Right lobe of liver (tissue), 4 donors: ENCODE data around the gene IGF1R.

Experiments used
- POLR2A ChIP-seq: fragments of 450-650 bp; IDR thresholded peaks from one replicate; pipeline ENCODE4 v1.6.1; 2017; ENCODE audit warnings: antibody characterized with exemption, mild to moderate bottlenecking
- TF ChIP-seq, protein P1 (sequence below), 4 donors: fragments of 200-600 bp in 3 of 4; fragments of 450-650 bp in 1 of 4; IDR thresholded peaks; one replicate each; pipeline versions ENCODE4 v1.5.1 to v1.8.0; 2016 to 2022; ENCODE audit warnings: antibody characterized with exemption in 4 of 4, mild to moderate bottlenecking in 2 of 4
- donor health status: DM: no; HTN: no; CAD: no.
- donor health status: DM: no; HTN: no; CAD: no.
- donor health status: DM: no; HTN: yes; CAD: no.

DNA sequence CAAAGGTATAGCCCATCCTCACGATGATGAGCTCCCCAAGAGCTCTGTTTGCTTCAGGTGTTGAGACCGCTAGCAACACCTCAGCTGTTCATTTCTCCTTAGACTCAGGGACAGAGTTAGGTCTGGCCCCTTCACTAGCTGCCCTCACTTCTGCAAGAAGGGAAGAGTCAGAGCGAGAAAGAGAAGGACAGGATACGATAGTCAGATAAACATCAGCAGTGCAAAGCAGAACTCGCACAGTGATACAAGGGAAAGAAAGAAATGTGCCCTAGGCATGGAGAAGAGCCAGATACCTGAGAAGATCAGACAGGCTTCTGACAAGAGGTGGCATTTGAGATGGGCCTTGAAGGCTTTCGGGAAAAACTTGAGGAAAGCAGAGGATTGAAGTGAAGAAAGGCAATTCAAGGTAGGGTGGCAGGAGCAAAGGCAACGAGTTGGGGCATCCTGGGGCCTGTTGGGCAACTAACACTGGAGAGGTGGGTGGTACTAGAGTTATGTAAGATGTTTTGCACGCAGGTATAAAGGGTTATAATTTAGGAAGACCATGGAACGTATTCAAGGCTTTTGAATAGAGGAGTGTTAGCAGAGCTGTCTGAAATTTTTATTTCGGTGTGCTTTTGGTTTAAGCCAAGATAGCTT lies 253.2 kb downstream of the IGF1R start:
- TF ChIP-seq POLR2A: no peak
- TF ChIP-seq, protein P1, sequence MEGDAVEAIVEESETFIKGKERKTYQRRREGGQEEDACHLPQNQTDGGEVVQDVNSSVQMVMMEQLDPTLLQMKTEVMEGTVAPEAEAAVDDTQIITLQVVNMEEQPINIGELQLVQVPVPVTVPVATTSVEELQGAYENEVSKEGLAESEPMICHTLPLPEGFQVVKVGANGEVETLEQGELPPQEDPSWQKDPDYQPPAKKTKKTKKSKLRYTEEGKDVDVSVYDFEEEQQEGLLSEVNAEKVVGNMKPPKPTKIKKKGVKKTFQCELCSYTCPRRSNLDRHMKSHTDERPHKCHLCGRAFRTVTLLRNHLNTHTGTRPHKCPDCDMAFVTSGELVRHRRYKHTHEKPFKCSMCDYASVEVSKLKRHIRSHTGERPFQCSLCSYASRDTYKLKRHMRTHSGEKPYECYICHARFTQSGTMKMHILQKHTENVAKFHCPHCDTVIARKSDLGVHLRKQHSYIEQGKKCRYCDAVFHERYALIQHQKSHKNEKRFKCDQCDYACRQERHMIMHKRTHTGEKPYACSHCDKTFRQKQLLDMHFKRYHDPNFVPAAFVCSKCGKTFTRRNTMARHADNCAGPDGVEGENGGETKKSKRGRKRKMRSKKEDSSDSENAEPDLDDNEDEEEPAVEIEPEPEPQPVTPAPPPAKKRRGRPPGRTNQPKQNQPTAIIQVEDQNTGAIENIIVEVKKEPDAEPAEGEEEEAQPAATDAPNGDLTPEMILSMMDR (IDR thresholded peaks at IDR 0.05): no peak
